ENCODE results near the gene GSG1.

- TF ChIP-seq, protein P1, sequence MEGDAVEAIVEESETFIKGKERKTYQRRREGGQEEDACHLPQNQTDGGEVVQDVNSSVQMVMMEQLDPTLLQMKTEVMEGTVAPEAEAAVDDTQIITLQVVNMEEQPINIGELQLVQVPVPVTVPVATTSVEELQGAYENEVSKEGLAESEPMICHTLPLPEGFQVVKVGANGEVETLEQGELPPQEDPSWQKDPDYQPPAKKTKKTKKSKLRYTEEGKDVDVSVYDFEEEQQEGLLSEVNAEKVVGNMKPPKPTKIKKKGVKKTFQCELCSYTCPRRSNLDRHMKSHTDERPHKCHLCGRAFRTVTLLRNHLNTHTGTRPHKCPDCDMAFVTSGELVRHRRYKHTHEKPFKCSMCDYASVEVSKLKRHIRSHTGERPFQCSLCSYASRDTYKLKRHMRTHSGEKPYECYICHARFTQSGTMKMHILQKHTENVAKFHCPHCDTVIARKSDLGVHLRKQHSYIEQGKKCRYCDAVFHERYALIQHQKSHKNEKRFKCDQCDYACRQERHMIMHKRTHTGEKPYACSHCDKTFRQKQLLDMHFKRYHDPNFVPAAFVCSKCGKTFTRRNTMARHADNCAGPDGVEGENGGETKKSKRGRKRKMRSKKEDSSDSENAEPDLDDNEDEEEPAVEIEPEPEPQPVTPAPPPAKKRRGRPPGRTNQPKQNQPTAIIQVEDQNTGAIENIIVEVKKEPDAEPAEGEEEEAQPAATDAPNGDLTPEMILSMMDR (IDR thresholded peaks at IDR 0.05), result no peak
- no peak for TF ChIP-seq POLR2A (IDR thresholded peaks at IDR 0.05)
These were observed 24.0 kb upstream of the GSG1 start for GRCh38 chr12:13127444-13127843.

Data from heart left ventricle (tissue), 13 donors.